K562 (cell line): ENCODE data around the gene ADSS2. TPM values are rescaled to one million over a fixed set of nuclear protein-coding genes. Genes with fewer than 3 reads are reported as not detected.

Source experiments
- ASH1L ChIP-seq: fragments of 450-650 bp; IDR thresholded peaks from 2 replicates; pipeline ENCODE4 v1.6.1; 2018; ENCODE audit warnings: borderline replicate concordance, mild to moderate bottlenecking, low read depth; ENCODE audit not compliant: partially characterized antibody
- CSDE1 ChIP-seq, 2 experiments: fragments of 450-650 bp; IDR thresholded peaks; 2 replicates each; pipeline ENCODE4 v1.6.1; 2016; ENCODE audit warnings: mild to moderate bottlenecking in 1 of 2
- EP300 ChIP-seq: IDR thresholded peaks from 2 replicates; pipeline ENCODE4 v1.6.1; 2012; ENCODE audit warnings: low read length, improper control_type of control experiment
- FOXJ2 ChIP-seq: fragments of 200-800 bp; sonication (Bioruptor generic); IDR thresholded peaks from 2 replicates; pipeline ENCODE4 v1.6.1; 2016; ENCODE audit warnings: missing genetic modification characterization, missing compliant biosample characterization
- HCFC1 ChIP-seq: IDR thresholded peaks from 2 replicates; pipeline ENCODE4 v1.6.1; 2012; ENCODE audit warnings: low read depth, low read length, improper control_type of control experiment
- MTA1 ChIP-seq: fragments of 450-650 bp; IDR thresholded peaks from 2 replicates; pipeline ENCODE4 v1.6.1; 2017; ENCODE audit warnings: borderline replicate concordance
- NFIX ChIP-seq: fragments of 250-450 bp; sonication (Bioruptor Pico); IDR thresholded peaks from 2 replicates; pipeline ENCODE4 v1.4.0; 2020; ENCODE audit warnings: low read depth, mild to moderate bottlenecking, moderate library complexity
- NR2C2 ChIP-seq, 2 experiments: fragments of 200-800 bp in 1 of 2; sonication (Bioruptor generic) in 1 of 2; sonication (generic) in 1 of 2; formaldehyde crosslinking in 1 of 2; IDR thresholded peaks; 2 replicates each; pipeline versions ENCODE4 v1.6.1 to v1.8.0; 2016 to 2022; ENCODE audit warnings: mild to moderate bottlenecking in 1 of 2, missing compliant biosample characterization in 1 of 2, missing genetic modification characterization in 1 of 2, missing genetic modification reagents in 1 of 2
- RAD21 ChIP-seq, 2 experiments: fragments of 250-450 bp in 1 of 2; fragments of 450-650 bp in 1 of 2; sonication (Bioruptor Pico) in 1 of 2; formaldehyde crosslinking in 1 of 2; IDR thresholded peaks in 1 of 2; conservative IDR thresholded peaks in 1 of 2; 2 replicates each; pipeline versions ENCODE4 v1.4.0 to v1.8.0; 2020 to 2022; ENCODE audit warnings: mild to moderate bottlenecking in 2 of 2, moderate library complexity in 1 of 2
- SRSF3 ChIP-seq: fragments of 200-400 bp; formaldehyde crosslinking; IDR thresholded peaks from 2 replicates; pipeline ENCODE4 v1.6.1; 2016; ENCODE audit warnings: mild to moderate bottlenecking, low read length, moderate library complexity; ENCODE audit not compliant: insufficient read depth
- XRCC3 ChIP-seq: fragments of 450-650 bp; IDR thresholded peaks from 2 replicates; pipeline ENCODE4 v1.6.1; 2017; ENCODE audit warnings: mild to moderate bottlenecking, moderate library complexity
- ZNF121 ChIP-seq: sonication (generic); formaldehyde crosslinking; conservative IDR thresholded peaks from 2 replicates; pipeline ENCODE4 v1.8.0; 2022; ENCODE audit warnings: missing genetic modification reagents
- ZNF324 ChIP-seq: fragments of 250-450 bp; sonication (Bioruptor Pico); IDR thresholded peaks from 2 replicates; pipeline ENCODE4 v1.4.0; 2020; ENCODE audit warnings: mild to moderate bottlenecking
- ZSCAN32 ChIP-seq: fragments of 450-650 bp; formaldehyde crosslinking; IDR thresholded peaks from 2 replicates; pipeline ENCODE4 v1.4.0; 2020; ENCODE audit warnings: mild to moderate bottlenecking, moderate library complexity
- polyA plus RNA-seq, 8 experiments: library from polyadenylated mRNA; depleted of rRNA in 4 of 8; stranded (reverse) in 5 of 8; unstranded in 3 of 8; fragments of >200 nt; fragmentation: Nextera tagmentation in 2 of 8; fragmentation: Illumina TruSeq in 1 of 8; extraction: Ambion mirVana in 2 of 8; extraction: Trizol in 1 of 8; gene quantifications; 2 replicates each; pipeline versions ENCODE4 v1.2.1 to v1.2.3, GENCODE V29; 2011 to 2014; ENCODE audit warnings: inconsistent platforms in 1 of 8, missing spikeins in 1 of 8
- total RNA-seq, 7 experiments: library from RNA; depleted of rRNA in 6 of 7; stranded (reverse); fragments of >200 nt in 6 of 7; fragmentation: Illumina TruSeq in 2 of 7; extraction: Trizol in 2 of 7; gene quantifications; 2 replicates each; pipeline versions ENCODE4 v1.2.1 to v1.2.3, GENCODE V29; 2011 to 2021; ENCODE audit warnings: low replicate concordance in 1 of 7
- TF ChIP-seq, protein P1 (sequence below), 2 experiments: IDR thresholded peaks; 2 replicates each; pipeline ENCODE4 v1.6.1; 2011; ENCODE audit warnings: borderline replicate concordance in 1 of 2, control low read depth in 1 of 2, low read depth in 1 of 2, low read length in 1 of 2, mild to moderate bottlenecking in 1 of 2, mixed read lengths in 1 of 2, moderate library complexity in 1 of 2; ENCODE audit not compliant: insufficient read depth in 1 of 2, insufficient read length in 1 of 2, poor library complexity in 1 of 2, severe bottlenecking in 1 of 2; ENCODE audit errors: extremely low read depth in 1 of 2
- TF ChIP-seq, protein P2 (sequence below): sonication (generic); formaldehyde crosslinking; IDR thresholded peaks from 2 replicates; pipeline ENCODE4 v1.8.0; 2023; ENCODE audit warnings: mild to moderate bottlenecking, missing genetic modification reagents
- TF ChIP-seq, protein P3 (sequence below): fragments of 450-650 bp; formaldehyde crosslinking; IDR thresholded peaks from 2 replicates; pipeline ENCODE4 v1.4.0; 2020; ENCODE audit warnings: mild to moderate bottlenecking, moderate library complexity
- TF ChIP-seq, protein P4 (sequence below): fragments of 450-650 bp; formaldehyde crosslinking; IDR thresholded peaks from 2 replicates; pipeline ENCODE4 v1.4.0; 2022; ENCODE audit warnings: missing genetic modification characterization

ADSS2 gene
- total and polyA plus RNA-seq, 9 of the 15 experiments (the other 6 are each of a cell fraction or from before 2014, with no cell fraction given) = 8.8 to 63.8 (median 59.4) TPM

DNA sequence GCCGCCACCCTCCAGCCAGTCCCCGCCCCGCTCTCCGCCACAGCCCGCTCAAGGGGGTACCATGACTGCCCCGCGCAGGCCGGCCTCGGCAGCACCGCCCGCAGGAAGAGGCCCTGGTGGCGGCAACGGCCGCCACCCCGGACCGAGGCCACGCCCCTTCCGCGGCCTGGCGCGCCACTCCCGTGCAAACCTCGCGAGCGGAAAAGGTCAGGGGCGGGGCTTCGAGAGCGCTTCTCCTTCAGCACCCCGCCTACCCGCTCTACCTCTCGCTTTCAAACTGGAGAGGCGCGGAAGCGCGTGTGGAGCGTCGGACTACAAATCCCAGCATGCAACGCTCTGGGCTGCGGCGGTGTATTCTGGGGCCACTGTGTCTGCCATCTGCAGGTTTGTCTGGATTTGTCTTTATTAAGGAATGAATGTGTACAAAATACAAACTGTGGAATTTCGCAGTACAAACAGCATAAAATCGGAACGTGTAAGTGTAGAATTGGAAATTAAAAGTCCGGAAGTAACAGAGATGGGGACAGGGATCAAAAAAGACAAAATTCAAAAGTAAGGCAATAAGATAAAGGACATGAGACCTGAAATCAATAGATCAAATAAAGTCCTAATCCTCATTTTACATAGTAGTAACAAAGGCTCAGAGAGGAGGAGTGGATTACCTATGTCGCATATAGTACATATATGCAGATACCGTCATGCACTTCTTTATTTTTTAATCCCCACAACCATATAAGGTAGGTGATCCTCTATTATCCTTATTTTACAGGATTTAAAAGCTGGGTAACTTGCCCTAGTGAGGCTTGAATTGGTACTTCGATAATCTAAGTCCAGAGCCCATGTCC is 464 bp upstream of the ADSS2 start (continued):
- TF ChIP-seq SRSF3 = no peak
- peak; percentile 43; the same call in 1 of the 2 replicates for TF ChIP-seq FOXJ2 (tag)
- no peak for TF ChIP-seq NFIX (CRISPR knock-in tag)
- TF ChIP-seq HCFC1 = peak; percentile 99
- TF ChIP-seq, protein P1, sequence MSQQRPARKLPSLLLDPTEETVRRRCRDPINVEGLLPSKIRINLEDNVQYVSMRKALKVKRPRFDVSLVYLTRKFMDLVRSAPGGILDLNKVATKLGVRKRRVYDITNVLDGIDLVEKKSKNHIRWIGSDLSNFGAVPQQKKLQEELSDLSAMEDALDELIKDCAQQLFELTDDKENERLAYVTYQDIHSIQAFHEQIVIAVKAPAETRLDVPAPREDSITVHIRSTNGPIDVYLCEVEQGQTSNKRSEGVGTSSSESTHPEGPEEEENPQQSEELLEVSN (IDR thresholded peaks at IDR 0.05; ENCODE audit: borderline replicate concordance in 1 of 2, extremely low read depth in 1 of 2, insufficient read depth in 1 of 2, insufficient read length in 1 of 2, low read depth in 1 of 2, low read length in 1 of 2, poor library complexity in 1 of 2, severe bottlenecking in 1 of 2) = peak in 1 of 2 experiments; percentile 86
- no peak for TF ChIP-seq ASH1L
- TF ChIP-seq EP300 = peak; percentile 54
- TF ChIP-seq, protein P2, sequence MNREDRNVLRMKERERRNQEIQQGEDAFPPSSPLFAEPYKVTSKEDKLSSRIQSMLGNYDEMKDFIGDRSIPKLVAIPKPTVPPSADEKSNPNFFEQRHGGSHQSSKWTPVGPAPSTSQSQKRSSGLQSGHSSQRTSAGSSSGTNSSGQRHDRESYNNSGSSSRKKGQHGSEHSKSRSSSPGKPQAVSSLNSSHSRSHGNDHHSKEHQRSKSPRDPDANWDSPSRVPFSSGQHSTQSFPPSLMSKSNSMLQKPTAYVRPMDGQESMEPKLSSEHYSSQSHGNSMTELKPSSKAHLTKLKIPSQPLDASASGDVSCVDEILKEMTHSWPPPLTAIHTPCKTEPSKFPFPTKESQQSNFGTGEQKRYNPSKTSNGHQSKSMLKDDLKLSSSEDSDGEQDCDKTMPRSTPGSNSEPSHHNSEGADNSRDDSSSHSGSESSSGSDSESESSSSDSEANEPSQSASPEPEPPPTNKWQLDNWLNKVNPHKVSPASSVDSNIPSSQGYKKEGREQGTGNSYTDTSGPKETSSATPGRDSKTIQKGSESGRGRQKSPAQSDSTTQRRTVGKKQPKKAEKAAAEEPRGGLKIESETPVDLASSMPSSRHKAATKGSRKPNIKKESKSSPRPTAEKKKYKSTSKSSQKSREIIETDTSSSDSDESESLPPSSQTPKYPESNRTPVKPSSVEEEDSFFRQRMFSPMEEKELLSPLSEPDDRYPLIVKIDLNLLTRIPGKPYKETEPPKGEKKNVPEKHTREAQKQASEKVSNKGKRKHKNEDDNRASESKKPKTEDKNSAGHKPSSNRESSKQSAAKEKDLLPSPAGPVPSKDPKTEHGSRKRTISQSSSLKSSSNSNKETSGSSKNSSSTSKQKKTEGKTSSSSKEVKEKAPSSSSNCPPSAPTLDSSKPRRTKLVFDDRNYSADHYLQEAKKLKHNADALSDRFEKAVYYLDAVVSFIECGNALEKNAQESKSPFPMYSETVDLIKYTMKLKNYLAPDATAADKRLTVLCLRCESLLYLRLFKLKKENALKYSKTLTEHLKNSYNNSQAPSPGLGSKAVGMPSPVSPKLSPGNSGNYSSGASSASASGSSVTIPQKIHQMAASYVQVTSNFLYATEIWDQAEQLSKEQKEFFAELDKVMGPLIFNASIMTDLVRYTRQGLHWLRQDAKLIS (CRISPR knock-in tag) = 0 out of 2 replicates have a peak, but pooled peaks have one; percentile 10
- TF ChIP-seq ZNF121 (CRISPR knock-in tag) = no peak
- TF ChIP-seq, protein P3, sequence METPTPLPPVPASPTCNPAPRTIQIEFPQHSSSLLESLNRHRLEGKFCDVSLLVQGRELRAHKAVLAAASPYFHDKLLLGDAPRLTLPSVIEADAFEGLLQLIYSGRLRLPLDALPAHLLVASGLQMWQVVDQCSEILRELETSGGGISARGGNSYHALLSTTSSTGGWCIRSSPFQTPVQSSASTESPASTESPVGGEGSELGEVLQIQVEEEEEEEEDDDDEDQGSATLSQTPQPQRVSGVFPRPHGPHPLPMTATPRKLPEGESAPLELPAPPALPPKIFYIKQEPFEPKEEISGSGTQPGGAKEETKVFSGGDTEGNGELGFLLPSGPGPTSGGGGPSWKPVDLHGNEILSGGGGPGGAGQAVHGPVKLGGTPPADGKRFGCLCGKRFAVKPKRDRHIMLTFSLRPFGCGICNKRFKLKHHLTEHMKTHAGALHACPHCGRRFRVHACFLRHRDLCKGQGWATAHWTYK = 0 out of 2 replicates have a peak, but pooled peaks have one; percentile 77
- no peak for TF ChIP-seq ZSCAN32
- 0 out of 2 replicates have a peak, but pooled peaks have one; percentile 41 for TF ChIP-seq MTA1
- no peak for TF ChIP-seq ZNF324 (CRISPR knock-in tag)
- TF ChIP-seq, protein P4, sequence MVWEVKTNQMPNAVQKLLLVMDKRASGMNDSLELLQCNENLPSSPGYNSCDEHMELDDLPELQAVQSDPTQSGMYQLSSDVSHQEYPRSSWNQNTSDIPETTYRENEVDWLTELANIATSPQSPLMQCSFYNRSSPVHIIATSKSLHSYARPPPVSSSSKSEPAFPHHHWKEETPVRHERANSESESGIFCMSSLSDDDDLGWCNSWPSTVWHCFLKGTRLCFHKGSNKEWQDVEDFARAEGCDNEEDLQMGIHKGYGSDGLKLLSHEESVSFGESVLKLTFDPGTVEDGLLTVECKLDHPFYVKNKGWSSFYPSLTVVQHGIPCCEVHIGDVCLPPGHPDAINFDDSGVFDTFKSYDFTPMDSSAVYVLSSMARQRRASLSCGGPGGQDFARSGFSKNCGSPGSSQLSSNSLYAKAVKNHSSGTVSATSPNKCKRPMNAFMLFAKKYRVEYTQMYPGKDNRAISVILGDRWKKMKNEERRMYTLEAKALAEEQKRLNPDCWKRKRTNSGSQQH (CRISPR knock-in tag) = 0 out of 2 replicates have a peak, but pooled peaks have one; percentile 48
- TF ChIP-seq NR2C2 (CRISPR knock-in tag; IDR thresholded peaks at IDR 0.05) = no peak
- TF ChIP-seq NR2C2 (tag; IDR thresholded peaks at IDR 0.05) = peak; percentile 91
- TF ChIP-seq XRCC3 = peak; percentile 62; the same call in 1 of the 2 replicates
- TF ChIP-seq RAD21 (CRISPR knock-in tag; conservative IDR thresholded peaks at IDR 0.05 in 1 of 2, IDR thresholded peaks at IDR 0.05 in 1 of 2) = peak; percentile 41 to 63; a peak in 2 of 4 replicates
- TF ChIP-seq CSDE1 (IDR thresholded peaks at IDR 0.05) = peak in 1 of 2 experiments; percentile 48; a peak in 1 of 4 replicates
